H1 (cell line): ENCODE measurements around the gene MARS2. TPM values are rescaled to one million over a fixed set of nuclear protein-coding genes. Genes with fewer than 3 reads are reported as not detected.

Source experiments
- polyA plus RNA-seq, 7 experiments: library from polyadenylated mRNA; depleted of rRNA in 3 of 7; stranded (reverse) in 5 of 7; unstranded in 2 of 7; fragments of >200 nt in 5 of 7; fragments of 200-250 nt in 2 of 7; gene quantifications; 1 replicate in 5 of 7; 2 replicates in 1 of 7; 4 replicates in 1 of 7; pipeline versions ENCODE4 v1.2.1 to v1.2.3, GENCODE V29; 2011 to 2013; ENCODE audit warnings: missing spikeins in 2 of 7, mixed read lengths in 2 of 7
- total RNA-seq: library from RNA; stranded (reverse); fragmentation: NEBNext Ultra II Directional; extraction: Animal tissue kit (Norgen Biotek cat#: 25700); gene quantifications from 2 replicates; pipeline ENCODE4 v1.2.1, GENCODE V29; 2021

MARS2 gene
- total and polyA plus RNA-seq, 2 of the 8 experiments (the other 6 are each of a cell fraction or from before 2014, with no cell fraction given) = 15.7 to 27.2 TPM

Other genes with a start within 250 kb of the MARS2 start
- gene HSPD1, start 205.5 kb upstream of the MARS2 start, total RNA-seq = 1,063 and 1,108 TPM in 2 replicates
- 166 and 221 TPM in 2 replicates for gene HSPD1, start 205.5 kb upstream of the MARS2 start, polyA plus RNA-seq (2011; rRNA removed)
- gene HSPE1, start 205.0 kb upstream of the MARS2 start, total RNA-seq = 364 and 377 TPM in 2 replicates
- gene HSPE1, start 205.0 kb upstream of the MARS2 start, polyA plus RNA-seq (2011; rRNA removed) = 105 and 206 TPM in 2 replicates
- gene MOB4, start 189.3 kb upstream of the MARS2 start, total RNA-seq = 46.8 and 54.2 TPM in 2 replicates
- gene MOB4, start 189.3 kb upstream of the MARS2 start, polyA plus RNA-seq (2011; rRNA removed) = 19.3 and 51.5 TPM in 2 replicates
- 1.2 and 2.4 TPM in 2 replicates for gene RFTN2, start 29.8 kb upstream of the MARS2 start, total RNA-seq
- gene RFTN2, start 29.8 kb upstream of the MARS2 start, polyA plus RNA-seq (2011; rRNA removed) = 0.42 and 2.3 TPM in 2 replicates
- gene BOLL, start 80.0 kb downstream of the MARS2 start, total RNA-seq = not detected in 2 replicates
- 0.03 TPM in 1 of 2 replicates, not detected in the other for gene BOLL, start 80.0 kb downstream of the MARS2 start, polyA plus RNA-seq (2011; rRNA removed)
- gene PLCL1, start 99.2 kb downstream of the MARS2 start, total RNA-seq = not detected in 2 replicates
- not detected in 2 replicates for gene PLCL1, start 99.2 kb downstream of the MARS2 start, polyA plus RNA-seq (2011; rRNA removed)